ENCODE results near the gene ZBTB16.
"Not testable (repeated sequence)": the region's sequence is repeated elsewhere in the genome, so short reads cannot be mapped to it uniquely, and the experiment has no call there.

The ZBTB16 gene

DNA sequence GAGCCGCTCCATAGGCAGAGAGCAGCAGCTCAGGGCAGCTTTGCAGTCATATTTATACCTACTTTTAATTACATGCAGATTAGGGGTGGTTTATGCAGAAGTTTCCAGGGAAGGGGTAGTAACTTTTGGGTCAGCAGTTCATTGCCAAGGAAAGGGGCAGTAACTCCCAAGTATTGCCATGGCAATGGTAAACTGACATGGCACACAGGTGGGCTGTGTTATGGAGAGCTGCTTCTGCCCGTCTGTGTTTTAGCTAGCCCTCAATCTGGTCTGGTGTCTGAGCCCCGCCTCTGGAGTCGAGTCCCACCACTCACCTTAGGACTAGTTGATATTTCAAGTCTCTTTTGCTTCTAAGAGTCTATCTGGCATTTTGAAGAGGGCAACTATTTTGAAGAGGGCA is 12.2 kb upstream of the ZBTB16 start:
- DNase-seq = no peak

DNA sequence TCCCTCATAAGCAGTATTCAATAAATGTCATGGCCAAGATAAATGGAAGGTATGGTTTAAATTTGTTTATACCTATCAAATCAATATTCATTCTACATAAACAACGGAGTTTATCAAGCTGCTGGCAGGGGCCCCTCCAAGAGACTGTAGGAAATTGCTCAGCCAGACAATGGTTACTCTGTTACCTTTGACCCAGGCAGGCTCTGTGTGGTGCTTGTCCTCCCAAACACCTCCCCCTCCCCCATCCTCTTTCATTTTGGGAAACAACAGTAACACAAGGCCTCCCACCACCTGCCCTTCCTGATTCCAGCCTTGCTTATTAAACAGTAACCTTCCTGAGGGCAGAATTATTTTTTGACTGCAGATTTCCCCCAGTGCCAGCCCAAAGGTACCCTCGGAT is 10.5 kb upstream of the ZBTB16 start:
- DNase-seq = no peak

DNA sequence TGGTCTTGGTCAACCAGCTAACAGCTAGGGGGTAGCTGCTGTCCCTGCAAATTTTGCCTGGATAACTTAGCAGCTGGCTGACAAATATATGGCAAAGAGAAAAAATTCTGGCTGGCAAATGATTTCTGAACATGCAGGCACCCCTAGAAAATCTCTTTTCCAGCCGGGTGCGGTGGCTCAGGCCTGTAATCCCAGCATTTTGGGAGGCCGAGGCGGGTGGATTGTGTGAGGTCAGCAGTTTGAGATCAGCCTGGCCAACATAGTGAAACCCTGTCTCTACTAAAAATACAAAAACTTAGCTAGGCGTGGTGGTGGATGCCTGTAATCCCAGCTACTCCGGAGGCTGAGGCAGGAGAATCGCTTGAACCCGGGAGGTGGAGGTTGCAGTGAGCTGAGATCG is 9.7 kb upstream of the ZBTB16 start:
- not testable (repeated sequence) for DNase-seq

DNA sequence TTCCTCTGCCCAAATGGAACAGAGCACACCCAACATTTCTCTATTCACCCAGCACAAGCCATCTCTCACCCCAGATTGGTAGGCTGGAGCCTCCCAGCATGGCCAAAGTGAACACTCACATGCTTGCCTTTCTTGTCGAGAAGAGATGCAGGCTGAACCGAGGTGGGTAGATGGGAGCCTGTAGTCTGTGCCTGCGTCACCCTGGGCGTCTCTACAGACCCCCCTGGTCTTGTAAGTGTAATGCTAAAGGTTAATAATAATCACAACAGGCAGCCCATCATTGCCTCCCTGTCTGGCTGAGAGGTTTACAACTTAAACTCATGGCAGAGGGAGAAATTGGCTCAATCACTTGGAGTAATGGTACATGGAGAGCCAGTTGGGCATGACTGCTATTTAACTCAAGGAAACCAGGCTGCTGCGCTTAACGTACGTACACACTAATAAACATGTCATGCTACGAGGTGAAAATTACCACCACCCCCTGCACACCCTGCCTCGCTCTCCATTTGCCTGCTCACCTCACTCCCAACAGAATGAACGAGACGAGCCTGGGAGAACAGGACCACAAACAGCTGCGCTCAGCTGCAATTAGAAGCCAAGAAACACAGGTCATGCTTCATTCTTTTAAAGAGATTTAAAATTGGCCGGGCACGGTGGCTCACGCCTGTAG is 9.1 kb upstream of the ZBTB16 start:
- DNase-seq = no peak

DNA sequence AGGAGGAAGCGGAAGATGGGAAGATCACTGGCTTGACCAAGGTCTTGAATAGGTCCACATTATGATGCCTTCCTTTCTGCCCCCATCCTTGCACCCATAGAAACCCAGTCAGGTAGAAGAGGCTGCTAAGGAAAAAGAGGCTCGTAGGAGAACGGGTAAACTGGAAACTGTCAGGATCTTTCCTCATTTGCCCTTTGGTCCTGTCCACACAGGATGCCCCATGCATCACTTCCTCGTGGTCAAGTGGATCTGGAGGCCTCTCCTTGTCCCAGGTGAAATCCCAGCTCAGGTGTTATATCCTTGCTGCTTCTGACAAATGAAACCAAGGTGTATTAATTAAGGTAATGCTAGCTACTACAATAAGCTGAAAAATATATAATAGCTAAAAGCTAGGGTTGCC is 8.0 kb upstream of the ZBTB16 start:
- no peak for DNase-seq

DNA sequence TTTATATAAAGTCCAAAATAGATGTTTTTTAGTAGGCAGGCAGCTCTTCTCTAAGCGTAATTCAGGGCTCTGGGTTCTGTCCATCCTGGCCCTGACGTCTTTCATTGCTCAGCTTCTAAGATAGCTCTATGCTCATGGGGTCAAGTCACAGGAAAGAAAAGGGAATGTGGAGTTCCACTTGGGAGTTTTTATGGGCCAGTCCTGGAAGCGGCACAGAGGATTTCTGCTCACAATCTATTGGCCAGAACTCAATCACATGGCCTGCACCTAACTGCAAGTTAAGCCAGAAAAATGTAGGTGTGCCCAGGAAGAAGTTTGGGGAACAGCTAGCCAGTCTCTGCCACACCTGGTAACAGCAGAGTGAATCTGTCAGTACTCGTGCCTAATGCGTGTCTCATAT is 7.4 kb upstream of the ZBTB16 start:
- DNase-seq = no peak

DNA sequence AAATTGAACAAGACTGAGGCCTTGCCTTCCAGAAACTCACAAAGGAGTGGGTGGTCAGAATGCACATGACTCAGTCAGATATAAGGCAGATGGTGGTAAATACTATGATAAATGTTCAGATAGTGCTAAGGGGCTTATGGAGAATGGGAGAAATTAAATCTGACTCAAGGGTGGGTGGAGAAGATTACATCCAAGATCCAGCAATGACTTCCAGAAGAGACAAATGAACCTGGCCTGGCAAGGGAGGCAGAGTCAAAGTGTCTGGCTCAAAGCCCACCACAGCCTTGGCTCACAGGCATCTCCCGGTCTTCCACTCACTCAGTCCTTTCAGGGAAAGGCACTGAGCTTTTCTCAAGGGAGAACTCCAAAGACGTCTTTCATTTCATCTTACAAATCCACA is 6.1 kb upstream of the ZBTB16 start:
- DNase-seq = no peak

DNA sequence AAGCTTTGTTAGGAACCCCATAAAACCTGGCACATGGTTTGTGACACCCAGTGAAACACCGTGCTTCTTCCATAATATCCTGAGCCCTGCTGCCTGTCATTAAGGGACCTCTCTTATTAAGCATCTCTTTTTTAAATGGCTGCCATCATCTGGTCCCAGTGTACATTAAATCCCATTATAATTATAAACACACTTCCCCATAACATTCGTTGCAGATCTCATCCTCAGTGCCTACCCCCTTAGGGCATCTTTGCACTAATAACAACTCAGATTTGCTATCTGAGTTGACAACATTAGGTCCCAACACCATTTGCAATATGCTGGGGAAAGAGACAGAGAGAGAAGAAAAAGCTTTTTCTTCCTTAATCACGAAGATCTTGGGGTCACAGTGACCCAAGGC is 4.7 kb upstream of the ZBTB16 start:
- no peak for DNase-seq

DNA sequence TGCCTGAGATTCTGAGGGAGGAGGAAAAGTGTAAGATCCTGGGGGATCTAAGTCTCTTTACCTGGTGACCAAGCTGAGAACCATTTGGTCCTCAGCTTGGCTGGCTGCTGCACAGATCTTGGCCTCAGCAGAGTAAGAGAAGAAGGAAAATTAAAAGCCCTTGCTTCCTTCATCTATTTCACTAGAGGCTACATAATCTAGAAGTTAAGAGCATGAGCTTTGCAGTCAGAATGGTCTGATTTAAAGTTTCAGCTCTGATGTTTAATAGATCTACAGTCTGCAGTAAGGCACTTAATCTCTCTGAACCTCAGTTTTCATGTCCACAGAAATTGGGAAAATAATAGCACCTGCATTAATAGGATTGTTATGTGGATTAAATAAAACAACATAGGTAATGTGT is 3.1 kb upstream of the ZBTB16 start:
- DNase-seq = no peak

DNA sequence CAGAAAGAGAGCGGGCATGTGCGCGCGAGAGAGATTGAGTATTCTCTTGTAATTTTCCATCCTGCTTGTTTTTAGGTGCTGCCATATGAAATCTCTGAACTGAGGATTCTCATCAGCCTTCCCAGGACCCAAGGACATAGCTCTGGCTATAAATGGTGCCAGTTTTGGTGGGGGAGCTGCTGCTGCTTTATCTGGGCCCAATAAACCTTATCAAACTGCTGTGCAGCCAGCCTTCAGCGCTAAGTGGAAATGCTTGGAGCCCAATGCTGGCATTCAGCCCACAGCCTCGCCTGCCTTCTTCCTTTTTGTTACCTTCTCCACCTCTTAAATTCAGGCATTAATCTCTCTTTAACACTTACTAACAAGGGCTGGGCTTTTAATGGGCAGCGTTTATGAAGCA is 2.4 kb upstream of the ZBTB16 start:
- DNase-seq = no peak

DNA sequence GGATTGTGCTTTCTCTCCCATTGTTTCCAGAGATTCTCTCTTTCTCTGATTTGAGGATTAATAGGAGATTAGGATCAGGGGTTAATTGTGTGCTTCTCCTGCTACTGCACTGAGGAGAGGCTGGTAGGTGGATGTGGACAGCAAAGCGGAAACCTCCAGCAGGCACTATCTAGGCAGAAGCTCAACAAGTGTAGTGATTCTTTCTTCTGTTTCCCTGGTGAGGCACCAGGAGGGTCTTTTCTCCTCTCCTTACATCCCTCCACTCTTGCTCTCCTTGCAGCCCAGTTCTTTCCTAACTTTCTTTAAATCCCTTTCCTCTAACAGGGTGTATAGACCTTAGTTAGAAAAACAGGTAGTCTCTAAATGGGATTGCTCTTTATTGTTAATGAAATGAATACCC is 1.9 kb upstream of the ZBTB16 start:
- DNase-seq = no peak

DNA sequence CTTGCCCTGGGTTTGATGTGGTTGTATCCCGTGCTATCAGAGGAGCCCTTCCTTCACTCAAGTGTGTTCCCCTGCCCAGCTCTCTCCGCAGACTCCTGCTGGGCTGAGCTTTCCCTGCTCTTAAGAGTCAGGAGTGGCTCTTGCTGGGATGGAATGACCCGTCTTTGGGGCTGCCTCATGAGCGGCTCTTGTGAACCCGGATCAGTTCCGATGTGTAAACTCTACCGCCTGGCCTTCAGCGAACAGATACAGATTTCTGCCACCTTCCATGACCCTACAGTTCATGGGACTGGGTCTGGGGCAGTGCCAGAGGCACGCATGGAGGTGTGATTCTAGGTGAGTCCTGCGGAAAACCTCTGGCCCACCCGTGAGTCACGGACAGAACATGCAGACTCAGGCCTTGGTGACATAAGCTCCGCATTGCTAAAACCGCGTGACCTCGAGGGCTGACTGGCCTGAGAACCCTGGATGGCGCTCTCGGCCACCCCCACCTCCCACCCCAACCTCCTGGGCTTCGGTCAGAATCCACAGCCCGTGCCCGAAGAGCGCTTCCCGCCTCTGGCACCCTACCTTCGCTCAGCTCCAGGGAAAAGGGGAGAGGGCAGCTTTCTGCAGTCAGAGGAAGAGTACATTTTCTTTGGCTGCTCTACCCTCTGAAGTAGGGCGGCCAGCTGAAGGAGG is 1.3 kb upstream of the ZBTB16 start:
- no peak for DNase-seq

DNA sequence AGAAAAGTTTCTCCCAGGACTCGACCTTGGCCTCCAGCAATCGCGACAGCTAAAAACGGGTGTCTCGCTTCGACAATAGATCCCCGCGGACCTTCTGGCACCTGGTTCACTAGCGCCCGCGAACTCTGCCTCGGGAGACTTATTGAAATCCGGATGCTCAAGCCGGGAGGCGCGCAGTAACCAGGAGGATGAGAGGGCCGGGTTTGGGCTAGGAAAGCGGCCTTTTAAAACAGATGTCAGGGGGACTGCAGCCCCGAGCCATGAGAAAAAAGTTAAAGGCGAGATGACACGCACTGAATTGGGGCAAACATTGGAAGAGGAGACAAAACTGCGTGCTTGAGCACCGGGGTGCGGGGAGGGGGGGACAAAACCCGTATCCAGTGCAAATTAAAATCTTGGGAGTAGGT is 637 bp upstream of the ZBTB16 start:
- DNase-seq = no peak

DNA sequence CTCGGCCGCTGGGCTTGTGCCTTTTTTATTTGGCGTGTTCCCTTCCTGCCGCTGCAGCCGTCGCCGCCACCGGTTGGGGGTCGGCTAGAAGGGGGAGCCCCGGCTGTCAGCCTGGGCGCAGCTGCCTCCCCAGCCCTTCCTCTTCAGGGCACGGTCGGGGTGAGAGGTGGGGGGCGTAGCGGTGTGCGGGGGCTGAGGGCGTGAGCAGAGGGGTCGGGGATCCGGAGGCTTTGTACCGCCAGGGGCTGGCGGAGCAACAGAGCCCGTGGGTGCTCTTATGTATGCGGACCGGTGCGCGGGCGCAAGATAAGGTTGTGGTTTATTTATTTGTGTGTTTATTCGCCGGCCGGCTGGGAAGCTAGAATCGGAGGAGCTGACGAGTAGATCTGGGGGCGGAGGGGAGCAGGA is 477 bp downstream of the ZBTB16 start:
- no peak for DNase-seq

DNA sequence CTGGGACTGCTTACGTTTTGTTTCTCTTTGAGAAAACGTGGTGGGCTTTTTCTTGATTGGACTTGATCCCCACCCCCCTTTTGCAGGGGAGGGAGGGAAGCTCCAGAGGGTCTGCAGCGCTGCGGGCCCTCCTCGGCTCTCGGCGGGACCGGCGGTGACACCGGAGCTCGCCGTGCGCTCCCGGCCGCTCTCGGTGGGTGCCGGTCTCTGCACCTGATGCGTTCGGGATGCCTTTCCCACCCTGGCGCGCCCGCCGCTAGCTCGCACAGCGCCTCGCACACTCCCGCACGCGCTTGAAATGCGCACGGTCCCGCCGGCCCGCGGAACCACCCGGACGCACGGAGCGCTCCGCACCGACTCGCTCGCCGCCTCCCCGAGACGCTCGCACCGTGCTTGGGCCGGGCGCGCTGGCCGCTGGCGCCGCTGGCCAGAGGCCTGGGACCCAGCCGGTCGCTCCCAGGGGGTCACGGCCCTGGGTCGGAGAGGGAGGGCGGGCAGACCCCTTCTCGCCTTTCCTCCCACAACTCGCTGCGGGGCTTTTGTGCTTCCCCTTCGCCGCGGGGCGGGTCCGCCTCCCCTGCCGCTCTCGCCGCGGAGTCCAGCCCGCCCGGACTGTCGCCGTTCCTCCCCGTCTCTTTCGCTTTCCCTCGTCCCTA is 1.0 kb downstream of the ZBTB16 start:
- DNase-seq = no peak

DNA sequence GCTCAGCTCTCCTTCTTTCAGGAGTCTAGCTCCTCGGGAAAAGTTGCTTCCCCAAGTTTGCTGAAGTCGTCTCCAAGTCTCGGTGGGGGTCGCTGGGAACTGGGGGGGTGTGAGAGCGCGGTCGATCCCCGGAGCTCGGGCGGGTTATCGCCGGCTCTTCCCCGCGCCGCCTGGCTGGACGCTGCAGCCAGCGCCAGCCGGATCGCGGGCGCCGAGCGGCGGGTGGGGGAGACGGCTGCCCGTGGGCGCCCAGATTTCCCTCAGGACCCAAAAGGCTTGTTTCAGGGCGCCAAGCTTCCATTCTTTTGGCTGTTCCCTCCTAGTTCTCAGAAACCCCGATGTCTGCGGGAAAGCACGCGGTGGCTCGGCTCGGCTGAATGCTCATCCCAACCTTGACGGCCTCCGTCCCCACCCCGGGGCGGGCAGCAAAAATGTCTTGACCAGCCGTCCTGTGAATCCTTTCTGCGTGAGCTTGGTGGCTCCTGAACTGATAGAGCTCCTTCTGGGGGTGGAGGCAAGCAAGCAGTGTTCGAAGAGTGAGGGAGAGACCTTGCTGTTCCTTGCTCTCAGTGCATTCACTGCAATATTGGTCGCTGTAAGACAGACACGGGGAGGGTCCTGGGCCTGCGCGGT is 1.7 kb downstream of the ZBTB16 start:
- no peak for DNase-seq

DNA sequence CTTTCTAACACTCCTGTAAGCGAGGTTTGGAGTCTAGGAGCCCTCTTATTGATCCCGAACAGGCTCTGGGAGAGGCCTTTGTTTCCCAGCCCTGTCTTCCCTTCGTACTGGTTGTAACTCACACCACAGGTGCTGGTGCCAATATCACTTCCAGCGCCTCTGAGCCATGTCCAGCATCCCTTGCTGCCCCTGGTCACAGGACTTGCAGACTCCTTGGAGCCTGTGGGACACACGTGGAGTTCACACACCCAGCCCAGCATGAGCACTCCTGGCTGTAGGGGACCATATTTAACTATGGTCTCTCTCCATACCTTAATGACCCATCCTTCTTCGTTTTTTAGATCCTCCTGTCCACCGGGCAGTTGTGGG is 2.2 kb downstream of the ZBTB16 start:
- DNase-seq = no peak

DNA sequence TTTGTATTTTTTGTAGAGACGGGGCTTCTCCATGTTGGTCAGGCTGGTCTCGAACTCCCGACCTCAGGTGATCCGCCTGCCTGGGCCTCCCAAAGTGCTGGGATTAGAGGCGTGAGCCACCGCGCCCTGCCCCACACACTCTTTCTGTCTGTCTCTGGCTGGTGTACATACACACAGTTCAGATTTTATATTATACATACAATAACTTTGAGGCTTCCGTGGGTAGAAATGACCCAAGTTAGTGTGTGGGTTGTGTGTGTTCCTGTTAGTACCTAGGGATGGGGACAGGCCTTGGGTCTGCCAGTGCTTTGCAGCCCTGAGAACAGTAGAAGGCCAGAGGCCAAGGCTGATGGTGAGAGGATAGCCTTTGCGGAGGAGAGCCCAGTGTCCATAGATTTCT is 2.8 kb downstream of the ZBTB16 start:
- DNase-seq = no peak

DNA sequence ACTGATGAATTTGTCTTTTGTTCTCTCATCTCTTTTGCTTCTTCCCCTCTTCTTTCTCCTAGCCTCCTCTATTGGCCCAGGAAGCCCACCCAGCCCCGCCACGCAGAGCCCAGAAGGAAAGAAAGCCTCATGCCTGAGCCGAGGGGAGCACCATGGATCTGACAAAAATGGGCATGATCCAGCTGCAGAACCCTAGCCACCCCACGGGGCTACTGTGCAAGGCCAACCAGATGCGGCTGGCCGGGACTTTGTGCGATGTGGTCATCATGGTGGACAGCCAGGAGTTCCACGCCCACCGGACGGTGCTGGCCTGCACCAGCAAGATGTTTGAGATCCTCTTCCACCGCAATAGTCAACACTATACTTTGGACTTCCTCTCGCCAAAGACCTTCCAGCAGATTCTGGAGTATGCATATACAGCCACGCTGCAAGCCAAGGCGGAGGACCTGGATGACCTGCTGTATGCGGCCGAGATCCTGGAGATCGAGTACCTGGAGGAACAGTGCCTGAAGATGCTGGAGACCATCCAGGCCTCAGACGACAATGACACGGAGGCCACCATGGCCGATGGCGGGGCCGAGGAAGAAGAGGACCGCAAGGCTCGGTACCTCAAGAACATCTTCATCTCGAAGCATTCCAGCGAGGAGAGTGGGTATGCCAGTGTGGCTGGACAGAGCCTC is 3.8 kb downstream of the ZBTB16 start:
- DNase-seq = no peak

DNA sequence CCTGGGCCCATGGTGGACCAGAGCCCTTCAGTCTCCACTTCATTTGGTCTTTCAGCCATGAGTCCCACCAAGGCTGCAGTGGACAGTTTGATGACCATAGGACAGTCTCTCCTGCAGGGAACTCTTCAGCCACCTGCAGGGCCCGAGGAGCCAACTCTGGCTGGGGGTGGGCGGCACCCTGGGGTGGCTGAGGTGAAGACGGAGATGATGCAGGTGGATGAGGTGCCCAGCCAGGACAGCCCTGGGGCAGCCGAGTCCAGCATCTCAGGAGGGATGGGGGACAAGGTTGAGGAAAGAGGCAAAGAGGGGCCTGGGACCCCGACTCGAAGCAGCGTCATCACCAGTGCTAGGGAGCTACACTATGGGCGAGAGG is 4.3 kb downstream of the ZBTB16 start:
- no peak for DNase-seq

DNA sequence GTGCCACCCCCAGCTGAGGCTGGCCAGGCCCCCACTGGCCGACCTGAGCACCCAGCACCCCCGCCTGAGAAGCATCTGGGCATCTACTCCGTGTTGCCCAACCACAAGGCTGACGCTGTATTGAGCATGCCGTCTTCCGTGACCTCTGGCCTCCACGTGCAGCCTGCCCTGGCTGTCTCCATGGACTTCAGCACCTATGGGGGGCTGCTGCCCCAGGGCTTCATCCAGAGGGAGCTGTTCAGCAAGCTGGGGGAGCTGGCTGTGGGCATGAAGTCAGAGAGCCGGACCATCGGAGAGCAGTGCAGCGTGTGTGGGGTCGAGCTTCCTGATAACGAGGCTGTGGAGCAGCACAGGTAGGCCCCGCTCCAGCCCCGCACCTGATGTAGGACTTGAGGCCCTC is 4.7 kb downstream of the ZBTB16 start:
- no peak for DNase-seq

DNA sequence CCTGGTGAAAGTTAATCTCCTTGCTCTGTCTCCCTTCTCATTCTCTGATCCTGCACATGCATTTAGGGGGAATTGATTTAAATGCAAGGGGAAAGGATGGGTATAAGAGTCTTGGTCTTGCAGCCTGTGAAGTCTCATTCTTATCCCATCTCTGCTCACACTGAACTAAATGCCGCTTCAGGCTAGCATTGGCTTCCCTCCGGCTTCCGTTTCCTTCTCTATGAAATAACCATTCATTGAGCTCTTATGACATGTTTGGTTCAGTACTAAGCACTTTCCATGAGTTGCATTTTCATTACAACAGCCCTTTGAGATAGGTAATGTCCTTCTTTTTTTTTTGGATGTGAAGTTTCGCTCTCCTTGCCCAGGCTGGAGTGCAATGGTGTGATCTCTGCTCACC is 5.6 kb downstream of the ZBTB16 start:
- DNase-seq = no peak

DNA sequence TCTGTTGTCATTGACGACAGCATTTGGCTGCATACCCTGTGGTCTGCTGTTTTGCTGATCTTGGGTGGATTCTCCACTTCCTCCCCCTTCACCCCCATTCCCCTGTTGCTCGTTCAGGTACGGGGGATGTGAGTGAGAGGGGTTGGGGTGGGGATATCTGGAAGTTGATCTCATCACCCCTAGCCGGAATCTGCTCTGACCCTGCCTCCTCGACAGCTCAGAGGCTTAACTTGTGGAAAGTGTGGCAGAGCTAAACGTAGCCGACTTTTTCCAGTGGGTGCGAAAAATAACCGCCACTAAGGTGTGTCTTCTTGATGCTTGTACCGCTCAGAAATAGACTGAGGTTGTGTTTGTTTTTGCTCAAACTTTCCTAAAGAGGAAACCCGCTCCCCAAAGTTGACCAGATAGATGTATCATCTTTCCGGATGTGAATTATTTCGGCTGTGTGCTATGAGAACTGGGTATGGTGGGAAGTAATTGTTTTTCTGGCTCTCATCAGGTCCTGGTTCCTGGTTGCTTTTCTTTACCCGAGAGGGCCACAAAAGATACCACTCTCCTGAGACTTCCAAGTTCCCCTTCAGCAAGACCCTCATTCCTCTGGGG is 6.6 kb downstream of the ZBTB16 start:
- no peak for DNase-seq

Data from GOT3 (cell line).